Suprapubic skin (tissue), 4 donors: Measurements from ENCODE around the gene GNL2.

Experiments used
- CTCF ChIP-seq, 2 donors: fragments of 200-600 bp in 1 of 2; fragments of 450-650 bp in 1 of 2; sonication (generic) in 1 of 2; IDR thresholded peaks; one replicate each; pipeline ENCODE4 v1.5.1; 2016 to 2019; ENCODE audit warnings: antibody characterized with exemption in 2 of 2, mild to moderate bottlenecking in 1 of 2, moderate library complexity in 1 of 2
- EP300 ChIP-seq: sonication (generic); formaldehyde crosslinking; IDR thresholded peaks from one replicate; pipeline ENCODE4 v1.6.1; 2017; ENCODE audit warnings: antibody characterized with exemption
- POLR2AphosphoS5 ChIP-seq, 3 donors: sonication (generic); formaldehyde crosslinking; IDR thresholded peaks; one replicate each; pipeline ENCODE4 v1.6.1; 2017; ENCODE audit warnings: antibody characterized with exemption in 3 of 3

- no peak for TF ChIP-seq CTCF (IDR thresholded peaks at IDR 0.05)
- peak; percentile 55 to 90 (median 70) for TF ChIP-seq POLR2AphosphoS5 (IDR thresholded peaks at IDR 0.05)
- TF ChIP-seq EP300: no peak
These were observed 41.6 kb downstream of the GNL2 start, which contains the start of gene SNIP1 for GRCh38 chr1:37553927-37554808.
